GM23338 (cell line): ENCODE data around the gene GPN2. TPM values are rescaled to one million over a fixed set of nuclear protein-coding genes. Genes with fewer than 3 reads are reported as not detected.
A peak's percentile ranks its signal among the peaks of the same experiment; 100 is the strongest.

Experiments
- ATAC-seq: fragments of 200-7000 bp; cut with Tn5 transposase; 3 replicates; pipeline ENCODE4 v1.9.1; 2020
- DNase-seq: peaks from one replicate; pipeline ENCODE4 v3.0.0-alpha.2; 2015; ENCODE audit warnings: low spot score
- H2AFZ ChIP-seq: fragments of 200-600 bp; sonication (generic); 2 replicates; pipeline ENCODE4 v1.8.0; 2016; ENCODE audit warnings: antibody characterized with exemption, mild to moderate bottlenecking, moderate library complexity
- H3F3A ChIP-seq: fragments of 200-600 bp; sonication (generic); replicated peaks from 2 replicates; pipeline ENCODE4 v1.8.0; 2017; ENCODE audit warnings: antibody characterized with exemption, mixed run types, low read depth
- H3K27ac ChIP-seq: fragments of 200-600 bp; sonication (generic); 2 replicates; pipeline ENCODE4 v1.6.1; 2016; ENCODE audit warnings: low read depth
- H3K27me3 ChIP-seq: fragments of 200-600 bp; sonication (generic); 2 replicates; pipeline ENCODE4 v1.8.0; 2016; ENCODE audit warnings: mild to moderate bottlenecking, mixed run types, moderate library complexity; ENCODE audit not compliant: insufficient read depth
- H3K36me3 ChIP-seq: fragments of 200-600 bp; sonication (generic); 2 replicates; pipeline ENCODE4 v1.8.0; 2016; ENCODE audit warnings: mild to moderate bottlenecking; ENCODE audit not compliant: insufficient read depth
- H3K4me1 ChIP-seq: fragments of 200-600 bp; sonication (generic); 2 replicates; pipeline ENCODE4 v1.8.0; 2016; ENCODE audit warnings: mild to moderate bottlenecking, moderate library complexity; ENCODE audit not compliant: insufficient read depth
- H3K4me2 ChIP-seq: fragments of 200-600 bp; sonication (generic); 2 replicates; pipeline ENCODE4 v1.7.1; 2017; ENCODE audit warnings: mixed run types
- H3K4me3 ChIP-seq: fragments of 200-600 bp; sonication (generic); 2 replicates; pipeline ENCODE4 v1.6.1; 2016; ENCODE audit warnings: mixed run types
- H3K79me2 ChIP-seq: fragments of 200-600 bp; sonication (generic); replicated peaks from 2 replicates; pipeline ENCODE4 v1.8.0; 2017; ENCODE audit warnings: mild to moderate bottlenecking; ENCODE audit not compliant: insufficient read depth
- H3K9me2 ChIP-seq: fragments of 200-600 bp; sonication (generic); 2 replicates; pipeline ENCODE4 v1.8.0; 2017; ENCODE audit not compliant: insufficient read depth
- H4K20me1 ChIP-seq: fragments of 200-600 bp; sonication (generic); replicated peaks from 2 replicates; pipeline ENCODE4 v1.8.0; 2017; ENCODE audit warnings: mild to moderate bottlenecking; ENCODE audit not compliant: insufficient read depth
- H3K27ac Mint-ChIP-seq: 2 replicates; pipeline ENCODE4 v1.8.0; 2020; ENCODE audit warnings: inconsistent platforms, mild to moderate bottlenecking, moderate library complexity, mixed read lengths
- H3K27me3 Mint-ChIP-seq: 3 replicates; pipeline ENCODE4 v1.8.0; 2022; ENCODE audit warnings: low read depth, mild to moderate bottlenecking, moderate library complexity, mixed read lengths, inconsistent platforms; ENCODE audit not compliant: insufficient read depth, poor library complexity
- H3K36me3 Mint-ChIP-seq: 3 replicates; pipeline ENCODE4 v1.8.0; 2021; ENCODE audit warnings: low read depth, mild to moderate bottlenecking, inconsistent platforms, moderate library complexity, mixed read lengths
- H3K4me1 Mint-ChIP-seq: 3 replicates; pipeline ENCODE4 v1.8.0; 2020; ENCODE audit warnings: mild to moderate bottlenecking, inconsistent platforms, mixed read lengths
- H3K4me3 Mint-ChIP-seq: 3 replicates; pipeline ENCODE4 v1.8.0; 2021; ENCODE audit warnings: moderate library complexity, mild to moderate bottlenecking, inconsistent platforms, mixed read lengths
- H3K9me3 Mint-ChIP-seq: 3 replicates; pipeline ENCODE4 v1.8.0; 2020; ENCODE audit warnings: moderate library complexity, mild to moderate bottlenecking, inconsistent platforms, mixed read lengths
- CREB1 ChIP-seq: fragments of 250-450 bp; sonication (Bioruptor Pico); IDR thresholded peaks from 2 replicates; pipeline ENCODE4 v1.5.0; 2020; ENCODE audit warnings: low read depth, mild to moderate bottlenecking, moderate library complexity
- CTCF ChIP-seq, 2 experiments: fragments of 200-600 bp in 1 of 2; sonication (generic) in 1 of 2; conservative IDR thresholded peaks; 2 replicates each; pipeline versions ENCODE4 v1.5.1 to v1.6.1; 2016 to 2017; ENCODE audit warnings: antibody characterized with exemption in 2 of 2, low read depth in 2 of 2, mild to moderate bottlenecking in 2 of 2, moderate library complexity in 1 of 2
- EZH2 ChIP-seq: fragments of 200-600 bp; sonication (generic); IDR thresholded peaks from one replicate; pipeline ENCODE4 v1.8.0; 2017; ENCODE audit warnings: antibody characterized with exemption, mild to moderate bottlenecking, low read depth; ENCODE audit not compliant: unreplicated experiment
- EZH2phosphoT487 ChIP-seq: fragments of 200-600 bp; sonication (generic); IDR thresholded peaks from one replicate; pipeline ENCODE4 v1.8.1; 2018; ENCODE audit warnings: antibody characterized with exemption; ENCODE audit not compliant: unreplicated experiment
- JUNB ChIP-seq: IDR thresholded peaks from one replicate; pipeline ENCODE4 v1.6.1; 2016; ENCODE audit warnings: antibody characterized with exemption; ENCODE audit not compliant: unreplicated experiment
- NANOG ChIP-seq: IDR thresholded peaks from 2 replicates; pipeline ENCODE4 v1.6.1; 2016; ENCODE audit warnings: antibody characterized with exemption, borderline replicate concordance
- POLR2AphosphoS5 ChIP-seq: IDR thresholded peaks from 2 replicates; pipeline ENCODE4 v1.6.1; 2016; ENCODE audit warnings: antibody characterized with exemption, low read depth
- REST ChIP-seq: IDR thresholded peaks from one replicate; pipeline ENCODE4 v1.6.1; 2018; ENCODE audit warnings: antibody characterized with exemption; ENCODE audit not compliant: unreplicated experiment
- STAT1 ChIP-seq: IDR thresholded peaks from one replicate; pipeline ENCODE4 v1.6.1; 2016; ENCODE audit warnings: antibody characterized with exemption; ENCODE audit not compliant: unreplicated experiment
- ZNF114 ChIP-seq: fragments of 250-450 bp; sonication (Bioruptor Pico); IDR thresholded peaks from 2 replicates; pipeline ENCODE4 v1.5.0; 2020; ENCODE audit warnings: mild to moderate bottlenecking, moderate library complexity
- ZNF331 ChIP-seq: fragments of 250-450 bp; sonication (Bioruptor Pico); IDR thresholded peaks from 2 replicates; pipeline ENCODE4 v1.5.0; 2020; ENCODE audit warnings: low read depth, mild to moderate bottlenecking, moderate library complexity
- ZNF462 ChIP-seq: fragments of 250-450 bp; sonication (Bioruptor Pico); IDR thresholded peaks from 2 replicates; pipeline ENCODE4 v1.5.0; 2020; ENCODE audit warnings: mild to moderate bottlenecking, moderate library complexity
- polyA plus RNA-seq: library from polyadenylated mRNA; unstranded; fragments of >200 nt; fragmentation: Nextera tagmentation; extraction: Ambion mirVana; gene quantifications from 2 replicates; pipeline ENCODE4 v1.2.1, GENCODE V29; 2016
- total RNA-seq: library from RNA; depleted of rRNA; stranded (reverse); fragments of >200 nt; shearing (Covaris generic); gene quantifications from 2 replicates; pipeline ENCODE4 v1.2.3, GENCODE V29; 2014

The GPN2 gene
- total and polyA plus RNA-seq, 2 experiments from 2014 or later: 10.1 to 19.4 TPM

GRCh38 chr1:26938659-26939025 is 48.6 kb upstream of the GPN2 start (continued):
- no peak for TF ChIP-seq CTCF (conservative IDR thresholded peaks at IDR 0.05; ENCODE audit: low read depth in 2 of 2)
- TF ChIP-seq EZH2: no peak
- no peak for TF ChIP-seq ZNF331 (CRISPR knock-in tag)
- no peak for TF ChIP-seq POLR2AphosphoS5
- no peak for TF ChIP-seq REST
- no peak for TF ChIP-seq JUNB
- no peak for TF ChIP-seq STAT1
- TF ChIP-seq ZNF114: no peak

GRCh38 chr1:26938004-26938658 is 48.0 kb upstream of the GPN2 start:
- Histone ChIP-seq H3K9me2 (no peaks in the 10 kb centered on the region), H3K79me2 (peaks cover 39% of the 10 kb centered on the region), H3F3A (peaks cover 8% of the 10 kb centered on the region; the same call in 1 of the 2 replicates), H3K36me3 (peaks cover 27% of the 10 kb centered on the region), H3K4me1 (0 out of 2 replicates have a peak, but pooled peaks cover 7% of the 10 kb centered on the region), H3K27me3 (no peaks in the 10 kb centered on the region), H2AFZ (no peak overlapping the region), H3K4me2 (no peak overlapping the region), H3K4me3 (no peak overlapping the region), H4K20me1 (peaks cover 22% of the 10 kb centered on the region), H3K27ac (peak overlapping the region; percentile 59; the same call in 1 of the 2 replicates)
- H3K4me3 Mint-ChIP-seq: no peak overlapping the region
- peaks cover 63% of the 10 kb centered on the region for H3K36me3 Mint-ChIP-seq
- ATAC-seq (peak; percentile 38; the same call in 1 of the 3 replicates), DNase-seq (no peak)
- H3K9me3 Mint-ChIP-seq: no peaks in the 10 kb centered on the region
- H3K27me3 Mint-ChIP-seq: peaks cover 3% of the 10 kb centered on the region
- H3K27ac Mint-ChIP-seq: peak overlapping the region; percentile 79
- 0 out of 3 replicates have a peak, but pooled peaks cover 3% of the 10 kb centered on the region for H3K4me1 Mint-ChIP-seq
- TF ChIP-seq EZH2 (no peak), ZNF462 (CRISPR knock-in tag) (no peak), NANOG (no peak), EZH2phosphoT487 (no peak), CREB1 (CRISPR knock-in tag) (no peak)
